Transverse colon (tissue), 4 donors: ENCODE measurements around the gene SAPCD2. TPM values are rescaled to one million over a fixed set of nuclear protein-coding genes. Genes with fewer than 3 reads are reported as not detected.

ENCODE experiments used
- DNase-seq: peaks from one replicate; pipeline ENCODE4 v3.0.0-alpha.2; 2019
- H3K27ac ChIP-seq, 4 donors: fragments of 200-600 bp; sonication (generic); 2 replicates each; pipeline ENCODE4 v1.5.1; 2016 to 2018; ENCODE audit warnings: inconsistent platforms in 4 of 4
- H3K27me3 ChIP-seq: fragments of 200-600 bp; sonication (generic); 2 replicates; pipeline ENCODE4 v1.5.1; 2017; ENCODE audit warnings: inconsistent platforms
- H3K36me3 ChIP-seq, 4 donors: fragments of 200-600 bp; sonication (generic); 2 replicates each; pipeline ENCODE4 v1.5.1; 2017 to 2019; ENCODE audit warnings: inconsistent platforms in 4 of 4
- H3K4me1 ChIP-seq, 4 donors: fragments of 200-600 bp; sonication (generic); 2 replicates each; pipeline ENCODE4 v1.5.1; 2017 to 2020; ENCODE audit warnings: inconsistent platforms in 4 of 4
- H3K4me3 ChIP-seq, 4 donors: fragments of 200-600 bp; sonication (generic); 1 replicate in 1 of 4; 2 replicates in 3 of 4; pipeline versions ENCODE4 v1.5.1 to v1.6.1; 2017 to 2019; ENCODE audit warnings: inconsistent platforms in 4 of 4
- H3K9me3 ChIP-seq, 2 donors: fragments of 200-600 bp; sonication (generic); 2 replicates each; pipeline ENCODE4 v1.5.1; 2017 to 2019; ENCODE audit warnings: inconsistent platforms in 2 of 2
- EP300 ChIP-seq: sonication (generic); formaldehyde crosslinking; IDR thresholded peaks from one replicate; pipeline ENCODE4 v1.6.1; 2017; ENCODE audit warnings: antibody characterized with exemption, low read depth
- POLR2A ChIP-seq: fragments of 450-650 bp; IDR thresholded peaks from one replicate; pipeline ENCODE4 v1.6.1; 2016; ENCODE audit warnings: antibody characterized with exemption, mild to moderate bottlenecking, moderate library complexity
- POLR2AphosphoS5 ChIP-seq, 3 donors: sonication (generic); formaldehyde crosslinking; IDR thresholded peaks; one replicate each; pipeline ENCODE4 v1.6.1; 2016; ENCODE audit warnings: antibody characterized with exemption in 3 of 3
- WGBS, 2 donors: methylation state at CpG; one replicate each; pipeline ENCODE4 v1.1.5; 2018; ENCODE audit warnings: low coverage in 1 of 2; 5-methylcytosine and 5-hydroxymethylcytosine counted together
- in situ Hi-C, 4 donors: fragments of 200-750 bp; cut with MboI; loops; one replicate each; pipeline versions ENCODE4 v1.15.0 to v1.15.1; 2017; ENCODE audit warnings: low sequenced_read_pairs in 3 of 4, low pct_ligation_motif_present in 1 of 4, low pct_unique_long_range_greater_than_20kb in 1 of 4
- intact Hi-C: fragments of 100-400 bp; cut with DNase I; formaldehyde crosslinking; loops from one replicate; pipeline ENCODE4 v1.15.1; 2023; ENCODE audit warnings: low total_unique reads
- total RNA-seq, 4 donors: library from RNA; depleted of rRNA; stranded (reverse); fragments of >200 nt; gene quantifications; one replicate each; pipeline ENCODE4 v1.1.0, GENCODE V29; 2016
- TF ChIP-seq, protein P1 (sequence below), 5 experiments: fragments of 200-600 bp in 3 of 5; fragments of 450-650 bp in 2 of 5; sonication (generic) in 3 of 5; IDR thresholded peaks; 1 replicate in 2 of 5; 2 replicates in 3 of 5; pipeline ENCODE4 v1.5.1; 2016 to 2017; ENCODE audit warnings: antibody characterized with exemption in 5 of 5, inconsistent platforms in 3 of 5, mild to moderate bottlenecking in 2 of 5, moderate library complexity in 1 of 5

The SAPCD2 gene
- total RNA-seq, 4 donors from 2014 or later: 0.37 to 37.2 (median 3.3) TPM

GRCh38 chr9:137113385-137114159, 43.2 kb upstream of the SAPCD2 start:
- peaks cover 0 to 18% (median 11%) of the 10 kb centered on the region in 4 donors for H3K4me1 ChIP-seq
- in situ Hi-C loops: loop anchor here in 1 of 4 donors (25.0 kb wide), 1 partner anchor 99 kb away; the partner anchor contains the start of genes NDOR1, RNF208, TMEM203 and TPRN
- no peaks in the 10 kb centered on the region for H3K36me3 ChIP-seq
- TF ChIP-seq POLR2A (no peak), EP300 (no peak), POLR2AphosphoS5 (IDR thresholded peaks at IDR 0.05) (no peak)
- TF ChIP-seq, protein P1, sequence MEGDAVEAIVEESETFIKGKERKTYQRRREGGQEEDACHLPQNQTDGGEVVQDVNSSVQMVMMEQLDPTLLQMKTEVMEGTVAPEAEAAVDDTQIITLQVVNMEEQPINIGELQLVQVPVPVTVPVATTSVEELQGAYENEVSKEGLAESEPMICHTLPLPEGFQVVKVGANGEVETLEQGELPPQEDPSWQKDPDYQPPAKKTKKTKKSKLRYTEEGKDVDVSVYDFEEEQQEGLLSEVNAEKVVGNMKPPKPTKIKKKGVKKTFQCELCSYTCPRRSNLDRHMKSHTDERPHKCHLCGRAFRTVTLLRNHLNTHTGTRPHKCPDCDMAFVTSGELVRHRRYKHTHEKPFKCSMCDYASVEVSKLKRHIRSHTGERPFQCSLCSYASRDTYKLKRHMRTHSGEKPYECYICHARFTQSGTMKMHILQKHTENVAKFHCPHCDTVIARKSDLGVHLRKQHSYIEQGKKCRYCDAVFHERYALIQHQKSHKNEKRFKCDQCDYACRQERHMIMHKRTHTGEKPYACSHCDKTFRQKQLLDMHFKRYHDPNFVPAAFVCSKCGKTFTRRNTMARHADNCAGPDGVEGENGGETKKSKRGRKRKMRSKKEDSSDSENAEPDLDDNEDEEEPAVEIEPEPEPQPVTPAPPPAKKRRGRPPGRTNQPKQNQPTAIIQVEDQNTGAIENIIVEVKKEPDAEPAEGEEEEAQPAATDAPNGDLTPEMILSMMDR (IDR thresholded peaks at IDR 0.05): no peak
- intact Hi-C loops: no loop called here
- no peak for DNase-seq
- no peak overlapping the region for H3K27ac ChIP-seq
- 60% methylated on average over 32 of the region's 66 CpGs; no CpG with 5 or more reads in 1 of the 2 donors for WGBS, 2 donors
- no peaks in the 10 kb centered on the region for H3K9me3 ChIP-seq
- peaks cover 26% of the 10 kb centered on the region for H3K27me3 ChIP-seq
- peak overlapping the region in 2 of 4 donors; percentile 39 to 69 for H3K4me3 ChIP-seq

GRCh38 chr9:137112564-137113384, 42.4 kb upstream of the SAPCD2 start:
- no peak for DNase-seq
- Histone ChIP-seq H3K27me3 (peaks cover 26% of the 10 kb centered on the region), H3K36me3 (no peaks in the 10 kb centered on the region), H3K4me1 (peaks cover 0 to 18% (median 11%) of the 10 kb centered on the region in 4 donors), H3K27ac (no peak overlapping the region), H3K9me3 (no peaks in the 10 kb centered on the region), H3K4me3 (no peak overlapping the region)
- in situ Hi-C loops (loop anchor here in 1 of 4 donors (25.0 kb wide), 1 partner anchor 100 kb away; the partner anchor contains the start of genes NDOR1, RNF208, TMEM203 and TPRN), intact Hi-C loops (no loop called here)
- TF ChIP-seq POLR2A: no peak
- TF ChIP-seq, protein P1 (IDR thresholded peaks at IDR 0.05): no peak
- TF ChIP-seq EP300: no peak
- TF ChIP-seq POLR2AphosphoS5 (IDR thresholded peaks at IDR 0.05): no peak
- 94% methylated on average over 33 of the region's 42 CpGs; no CpG with 5 or more reads in 1 of the 2 donors for WGBS, 2 donors

DNA sequence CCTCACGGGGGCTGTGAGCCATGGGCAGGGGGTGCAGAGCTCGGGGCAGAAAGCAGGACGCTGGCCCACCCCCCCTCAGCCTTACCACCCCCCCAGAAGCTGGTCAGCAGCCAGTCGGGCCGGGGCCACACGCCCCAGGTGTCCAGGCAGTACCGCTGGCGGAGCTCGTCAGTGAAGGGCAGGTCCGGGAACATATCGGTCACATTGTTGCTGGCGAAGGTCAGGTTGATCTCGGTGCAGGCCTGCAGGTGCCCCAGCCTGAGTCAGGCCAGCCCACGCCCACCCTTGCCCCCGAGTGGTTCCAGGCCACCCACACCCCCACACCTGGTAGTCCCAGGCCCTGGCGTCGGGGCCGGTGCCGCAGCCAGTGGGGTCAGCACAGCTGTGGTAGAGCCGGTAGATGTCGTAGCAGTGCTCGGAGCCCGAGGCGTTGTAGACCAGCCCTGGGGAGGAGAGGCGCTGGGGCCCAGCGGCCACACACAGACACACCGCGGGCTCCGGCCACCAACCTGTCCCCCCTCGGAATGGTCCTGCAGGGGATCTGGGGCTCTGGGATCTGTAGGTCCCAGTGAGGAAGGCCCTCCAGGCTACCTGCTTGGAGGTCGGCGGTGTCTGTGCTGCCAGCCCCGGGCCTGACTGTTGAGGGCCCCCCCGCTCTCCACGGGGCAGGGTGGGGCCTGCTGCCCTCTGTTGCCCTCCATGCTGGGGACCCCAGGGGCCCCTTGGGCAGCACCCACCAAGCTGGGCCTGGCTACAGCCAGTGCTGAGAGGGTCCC, 41.6 kb upstream of the SAPCD2 start:
- DNase-seq: no peak
- Histone ChIP-seq H3K9me3 (no peaks in the 10 kb centered on the region), H3K27me3 (peaks cover 20% of the 10 kb centered on the region), H3K27ac (no peak overlapping the region), H3K4me3 (no peak overlapping the region), H3K4me1 (peaks cover 0 to 18% (median 11%) of the 10 kb centered on the region in 4 donors), H3K36me3 (no peaks in the 10 kb centered on the region)
- intact Hi-C loops (no loop called here), in situ Hi-C loops (loop anchor here in 1 of 4 donors (25.0 kb wide), 1 partner anchor 100 kb away; the partner anchor contains the start of genes NDOR1, RNF208, TMEM203 and TPRN)
- WGBS, 2 donors: 93% methylated on average over 21 of the region's 35 CpGs; no CpG with 5 or more reads in 1 of the 2 donors
- TF ChIP-seq, protein P1 (IDR thresholded peaks at IDR 0.05): no peak
- TF ChIP-seq POLR2A: no peak
- TF ChIP-seq EP300: no peak
- no peak for TF ChIP-seq POLR2AphosphoS5 (IDR thresholded peaks at IDR 0.05)
